Measurements from ENCODE around the gene YWHAQ. TPM values are rescaled to one million over a fixed set of nuclear protein-coding genes. Genes with fewer than 3 reads are reported as not detected.

Gene YWHAQ
- total RNA-seq, 1 experiment from 2014 or later, result 378 TPM

DNA sequence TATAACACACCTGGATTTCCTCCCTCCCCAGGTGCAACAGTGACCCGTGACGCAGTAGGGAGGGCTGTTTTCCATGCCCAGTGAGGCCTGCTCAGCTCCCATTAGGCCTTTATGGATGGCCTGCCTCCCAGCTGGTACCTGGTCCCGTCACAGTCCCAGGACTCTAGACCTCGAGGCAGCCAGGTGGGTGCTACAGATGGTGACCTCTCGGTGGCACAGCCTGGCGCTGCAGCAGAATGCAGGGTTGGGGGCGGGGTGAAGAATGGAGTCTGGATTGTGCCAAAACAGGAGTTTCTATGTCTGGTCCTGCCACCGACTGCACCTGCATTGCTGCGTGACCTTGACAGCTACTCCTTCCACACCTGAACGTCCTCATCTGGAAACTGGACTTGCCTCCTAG lies 18.0 kb upstream of the YWHAQ start:
- no peaks in the 10 kb centered on the region for H3K36me3 ChIP-seq (replicated peaks; ENCODE audit: control insufficient read depth, insufficient read depth, low read length)
- H3K4me3 ChIP-seq (ENCODE audit: insufficient read depth, low read depth, low read length), result no peak overlapping the region
- no peak for DNase-seq

DNA sequence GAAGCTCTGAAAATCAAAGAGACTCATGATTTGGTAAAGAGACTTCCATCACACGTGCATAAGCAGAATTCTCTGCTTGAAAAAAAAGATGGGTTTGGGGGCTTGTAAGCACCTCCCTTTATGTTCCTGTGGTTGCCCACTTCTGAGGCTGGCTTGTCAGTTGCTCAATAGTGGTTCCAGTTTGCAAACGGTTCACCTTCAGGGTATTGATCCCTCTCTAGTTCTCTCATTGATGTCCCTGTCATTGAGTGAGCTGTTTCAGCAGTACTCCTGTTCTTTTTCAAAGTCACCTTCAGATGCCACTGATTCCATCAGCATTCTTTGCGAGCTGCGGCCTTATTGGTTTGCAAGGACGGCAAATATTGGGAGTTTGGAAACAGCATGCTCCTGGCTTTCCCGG lies 17.1 kb upstream of the YWHAQ start:
- Histone ChIP-seq H3K36me3 (replicated peaks; ENCODE audit: control insufficient read depth, insufficient read depth, low read length) (no peaks in the 10 kb centered on the region), H3K4me3 (ENCODE audit: insufficient read depth, low read depth, low read length) (no peak overlapping the region), H3K27me3 (ENCODE audit: control insufficient read depth, insufficient read depth, low read length) (no peaks in the 10 kb centered on the region)
- DNase-seq, result no peak

More for the DNA sequence above, 18.0 kb upstream of the YWHAQ start:
- no peaks in the 10 kb centered on the region for H3K27me3 ChIP-seq (ENCODE audit: control insufficient read depth, insufficient read depth, low read length)

- Histone ChIP-seq H3K4me3 (ENCODE audit: insufficient read depth, low read depth, low read length) (no peak overlapping the region), H3K36me3 (replicated peaks; ENCODE audit: control insufficient read depth, insufficient read depth, low read length) (no peaks in the 10 kb centered on the region), H3K27me3 (ENCODE audit: control insufficient read depth, insufficient read depth, low read length) (no peaks in the 10 kb centered on the region)
- no peak for DNase-seq
Observed at GRCh38 chr2:9646196-9647030, 15.6 kb upstream of the YWHAQ start.

GRCh38 chr2:9644603-9645002 lies 13.8 kb upstream of the YWHAQ start:
- H3K4me3 ChIP-seq (ENCODE audit: insufficient read depth, low read depth, low read length), result no peak overlapping the region
- DNase-seq, result no peak
- no peaks in the 10 kb centered on the region for H3K27me3 ChIP-seq (ENCODE audit: control insufficient read depth, insufficient read depth, low read length)
- H3K36me3 ChIP-seq (replicated peaks; ENCODE audit: control insufficient read depth, insufficient read depth, low read length), result no peaks in the 10 kb centered on the region

- DNase-seq, result no peak
- Histone ChIP-seq H3K4me3 (ENCODE audit: insufficient read depth, low read depth, low read length) (no peak overlapping the region), H3K36me3 (replicated peaks; ENCODE audit: control insufficient read depth, insufficient read depth, low read length) (no peaks in the 10 kb centered on the region), H3K27me3 (ENCODE audit: control insufficient read depth, insufficient read depth, low read length) (no peaks in the 10 kb centered on the region)
Observed at GRCh38 chr2:9644021-9644420, 13.2 kb upstream of the YWHAQ start.

- H3K27me3 ChIP-seq (ENCODE audit: control insufficient read depth, insufficient read depth, low read length), result no peaks in the 10 kb centered on the region
- no peak overlapping the region for H3K4me3 ChIP-seq (ENCODE audit: insufficient read depth, low read depth, low read length)
- DNase-seq, result no peak
- no peaks in the 10 kb centered on the region for H3K36me3 ChIP-seq (replicated peaks; ENCODE audit: control insufficient read depth, insufficient read depth, low read length)
Observed at GRCh38 chr2:9641641-9642040, 10.8 kb upstream of the YWHAQ start.

DNA sequence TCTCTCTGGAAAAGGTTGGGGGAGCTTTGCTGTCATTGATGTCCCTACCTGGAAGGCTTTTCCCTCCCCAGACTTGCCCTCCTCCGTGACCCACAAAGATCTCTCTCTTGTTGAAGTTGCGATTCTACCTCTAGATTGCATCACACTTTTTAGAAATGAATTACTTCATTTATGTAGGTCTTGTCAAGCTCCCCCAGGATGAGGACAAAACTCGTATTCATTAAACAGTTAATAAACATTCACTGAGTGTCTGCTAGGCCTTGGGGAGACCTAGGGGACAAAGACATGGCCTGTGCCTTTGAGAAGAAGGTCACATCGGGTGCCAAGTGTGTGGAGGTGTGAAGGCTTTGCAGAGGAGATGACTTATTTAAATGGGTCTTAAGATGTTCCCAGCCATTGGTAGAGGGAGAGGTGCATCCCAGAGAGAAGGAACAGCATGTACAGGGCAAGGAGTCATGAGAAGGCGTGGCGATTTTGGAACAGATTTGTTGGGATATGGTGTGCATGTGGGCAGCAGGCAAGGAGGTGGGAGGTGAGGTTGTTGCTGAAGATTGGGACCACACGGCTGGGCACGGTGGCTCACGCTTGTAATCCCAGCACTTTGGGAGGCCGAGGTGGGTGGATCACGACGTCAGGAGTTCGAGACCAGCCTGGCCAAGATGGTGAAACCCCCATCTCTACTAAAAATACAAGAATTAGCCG lies 9.8 kb upstream of the YWHAQ start:
- no peaks in the 10 kb centered on the region for H3K27me3 ChIP-seq (ENCODE audit: control insufficient read depth, insufficient read depth, low read length)
- no peaks in the 10 kb centered on the region for H3K36me3 ChIP-seq (replicated peaks; ENCODE audit: control insufficient read depth, insufficient read depth, low read length)
- H3K4me3 ChIP-seq (ENCODE audit: insufficient read depth, low read depth, low read length), result no peak overlapping the region
- DNase-seq, result no peak

DNA sequence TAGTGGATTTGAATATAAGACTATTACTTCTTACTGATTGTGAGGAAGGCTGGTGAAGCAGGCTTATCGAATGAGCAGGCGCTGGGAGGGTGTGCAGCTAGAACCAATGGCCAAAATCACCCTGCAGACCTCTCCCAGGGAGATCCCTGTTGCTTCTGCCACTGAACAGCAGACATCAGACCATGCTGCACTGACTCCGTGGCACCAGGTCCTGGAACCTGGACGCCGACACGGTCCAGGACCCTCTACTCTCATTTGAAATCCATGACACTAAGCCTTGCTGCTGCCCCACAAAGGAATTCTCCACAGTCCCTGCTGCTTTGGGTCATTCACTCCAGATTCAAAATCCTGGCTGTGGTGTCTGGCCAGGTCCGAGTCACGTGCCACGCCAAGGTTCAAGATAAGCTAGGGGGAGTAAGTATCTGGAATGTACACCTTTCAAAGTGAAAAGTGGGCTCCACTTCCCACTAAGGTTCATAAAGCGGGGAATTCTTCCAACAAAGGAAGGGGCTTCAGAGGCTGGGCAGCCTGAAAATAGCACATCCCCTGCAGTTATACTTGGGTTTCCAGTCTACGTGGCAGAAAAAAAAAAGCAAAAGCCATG lies 9.0 kb upstream of the YWHAQ start:
- no peak for DNase-seq
- H3K36me3 ChIP-seq (replicated peaks; ENCODE audit: control insufficient read depth, insufficient read depth, low read length), result no peaks in the 10 kb centered on the region
- no peaks in the 10 kb centered on the region for H3K27me3 ChIP-seq (ENCODE audit: control insufficient read depth, insufficient read depth, low read length)
- H3K4me3 ChIP-seq (ENCODE audit: insufficient read depth, low read depth, low read length), result no peak overlapping the region

DNA sequence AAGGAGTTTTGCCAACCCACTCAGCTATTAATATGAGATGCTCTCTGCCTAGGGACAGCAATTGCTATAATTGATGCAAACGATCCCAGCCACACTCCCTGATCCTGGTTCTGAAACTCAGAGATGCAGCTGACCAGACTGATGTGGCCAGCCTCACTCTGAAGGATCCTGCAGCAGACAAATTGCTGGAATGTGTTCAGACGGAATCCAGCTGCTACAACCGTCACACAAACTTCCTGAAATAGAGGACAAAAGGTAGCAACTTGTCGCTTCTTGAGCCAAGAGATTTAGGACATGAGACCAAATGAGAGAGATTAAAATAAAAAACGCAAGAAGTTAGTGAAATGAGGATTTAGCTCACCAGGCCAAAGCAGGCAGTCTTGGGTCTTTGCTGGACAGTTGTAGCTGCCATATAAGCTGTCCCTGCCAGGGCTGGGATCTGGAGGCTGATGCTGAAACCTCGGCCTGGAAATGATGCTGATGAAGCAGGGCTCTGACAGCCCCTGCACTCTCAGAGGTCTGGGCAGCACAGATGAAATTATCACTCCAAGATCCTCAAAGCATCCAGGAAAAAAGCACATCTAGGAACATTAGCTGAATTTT lies 8.3 kb upstream of the YWHAQ start:
- DNase-seq, result no peak
- no peaks in the 10 kb centered on the region for H3K27me3 ChIP-seq (ENCODE audit: control insufficient read depth, insufficient read depth, low read length)
- no peak overlapping the region for H3K4me3 ChIP-seq (ENCODE audit: insufficient read depth, low read depth, low read length)
- H3K36me3 ChIP-seq (replicated peaks; ENCODE audit: control insufficient read depth, insufficient read depth, low read length), result no peaks in the 10 kb centered on the region

GRCh38 chr2:9638532-9638931 lies 7.7 kb upstream of the YWHAQ start:
- no peaks in the 10 kb centered on the region for H3K27me3 ChIP-seq (ENCODE audit: control insufficient read depth, insufficient read depth, low read length)
- no peak for DNase-seq
- H3K4me3 ChIP-seq (ENCODE audit: insufficient read depth, low read depth, low read length), result no peak overlapping the region
- H3K36me3 ChIP-seq (replicated peaks; ENCODE audit: control insufficient read depth, insufficient read depth, low read length), result no peaks in the 10 kb centered on the region

DNA sequence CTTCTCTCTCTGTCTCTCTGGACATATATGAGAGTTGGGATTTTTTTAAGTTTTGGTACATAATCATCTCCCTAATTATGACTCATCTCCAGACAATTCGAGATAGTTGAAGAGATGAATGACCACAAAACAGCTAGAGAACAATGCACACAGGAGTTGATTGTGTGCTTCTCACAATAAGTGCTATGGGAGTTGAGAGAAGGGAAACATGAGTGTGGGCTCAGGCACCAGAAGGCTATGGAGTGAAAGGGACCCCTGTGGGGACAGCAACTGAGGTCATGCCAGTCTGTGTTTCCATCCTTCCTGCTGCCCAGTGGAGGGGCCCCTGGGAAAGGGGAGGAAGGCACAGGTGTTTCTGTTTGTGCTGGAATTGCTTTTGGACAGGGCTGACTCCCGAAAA lies 6.5 kb upstream of the YWHAQ start:
- Histone ChIP-seq H3K4me3 (ENCODE audit: insufficient read depth, low read depth, low read length) (no peak overlapping the region), H3K36me3 (replicated peaks; ENCODE audit: control insufficient read depth, insufficient read depth, low read length) (no peaks in the 10 kb centered on the region), H3K27me3 (ENCODE audit: control insufficient read depth, insufficient read depth, low read length) (peaks cover 9% of the 10 kb centered on the region)
- no peak for DNase-seq

DNA sequence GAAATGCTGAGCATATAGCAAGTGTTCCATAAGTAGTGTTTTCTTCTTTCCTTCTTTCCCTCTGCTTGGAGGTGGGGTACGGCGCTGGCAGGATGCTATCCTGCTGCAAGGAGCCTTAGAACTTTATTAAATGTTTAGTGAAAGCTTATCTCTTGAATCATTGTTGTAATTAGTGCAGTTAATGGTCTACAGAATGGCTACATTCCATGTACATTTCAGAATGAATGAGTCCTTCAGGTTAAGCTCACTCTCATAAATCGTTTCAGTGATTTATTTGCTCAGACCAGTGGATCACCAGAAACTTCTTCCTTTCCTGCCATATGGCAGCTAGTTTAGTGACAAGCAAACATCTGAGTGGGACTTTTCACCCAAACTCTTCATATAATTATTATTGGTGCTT lies 3.3 kb upstream of the YWHAQ start:
- H3K27me3 ChIP-seq (ENCODE audit: control insufficient read depth, insufficient read depth, low read length), result peaks cover 16% of the 10 kb centered on the region
- no peak overlapping the region for H3K4me3 ChIP-seq (ENCODE audit: insufficient read depth, low read depth, low read length)
- no peaks in the 10 kb centered on the region; the same call in 1 of the 2 replicates for H3K36me3 ChIP-seq (replicated peaks; ENCODE audit: control insufficient read depth, insufficient read depth, low read length)
- no peak for DNase-seq

- DNase-seq, result peak; percentile 75
Observed at GRCh38 chr2:9631878-9632700, 1.3 kb upstream of the YWHAQ start.

GRCh38 chr2:9631553-9631819 lies 689 bp upstream of the YWHAQ start:
- H3K27me3 ChIP-seq (ENCODE audit: control insufficient read depth, insufficient read depth, low read length), result peaks cover 16% of the 10 kb centered on the region
- DNase-seq, result no peak
- H3K4me3 ChIP-seq (ENCODE audit: insufficient read depth, low read depth, low read length), result peak overlapping the region; percentile 58
- peaks cover 8% of the 10 kb centered on the region for H3K36me3 ChIP-seq (replicated peaks; ENCODE audit: control insufficient read depth, insufficient read depth, low read length)

More at GRCh38 chr2:9631878-9632700, 1.3 kb upstream of the YWHAQ start:
- Histone ChIP-seq H3K27me3 (ENCODE audit: control insufficient read depth, insufficient read depth, low read length) (peaks cover 16% of the 10 kb centered on the region), H3K4me3 (ENCODE audit: insufficient read depth, low read depth, low read length) (peak overlapping the region; percentile 58), H3K36me3 (replicated peaks; ENCODE audit: control insufficient read depth, insufficient read depth, low read length) (peaks cover 8% of the 10 kb centered on the region)
